ENCODE measurements around the gene KPNA1.

GRCh38 chr3:122409446-122409845, 105.3 kb downstream of the KPNA1 start:
- TF ChIP-seq CTCF (IDR thresholded peaks at IDR 0.05): no peak
- no peak for TF ChIP-seq ZNF121 (CRISPR knock-in tag; IDR thresholded peaks at IDR 0.05)
- no peak for TF ChIP-seq JAZF1 (CRISPR knock-in tag; IDR thresholded peaks at IDR 0.05)
- no peak for TF ChIP-seq ATF2 (CRISPR knock-in tag; IDR thresholded peaks at IDR 0.05; ENCODE audit: borderline replicate concordance, low read depth)

Measured in WTC11 (cell line).